ENCODE data around the gene LINC00305. TPM values are rescaled to one million over a fixed set of nuclear protein-coding genes. Genes with fewer than 3 reads are reported as not detected.

LINC00305 gene
- total RNA-seq, 4 donors from 2014 or later, result not detected

Other genes starting within 250 kb of the LINC00305 start
- gene SERPINB10, start 241.1 kb downstream of the LINC00305 start, total RNA-seq, result 1 to 10 TPM in 2 of 4 donors, under 1 TPM in 1, not detected in 1; 0.21 to 1.9 (median 1.0) TPM
- not detected for gene HMSD, start 199.8 kb downstream of the LINC00305 start, total RNA-seq
- 10 to 100 TPM; 47.3 to 64.2 (median 60.5) TPM for gene SERPINB8, start 179.0 kb downstream of the LINC00305 start, total RNA-seq

All from suprapubic skin (tissue), 4 donors.